Osteocyte (in vitro differentiated cells): ENCODE measurements around the gene TP53BP1. TPM values are rescaled to one million over a fixed set of nuclear protein-coding genes. Genes with fewer than 3 reads are reported as not detected.

ENCODE experiments used
- DNase-seq: peaks from one replicate; pipeline ENCODE4 v3.0.0; 2021; ENCODE audit warnings: mixed read lengths; ENCODE audit not compliant: unreplicated experiment; ENCODE audit errors: extremely low spot score
- H3K27ac Mint-ChIP-seq: one replicate; pipeline ENCODE4 v1.8.0; 2021; ENCODE audit warnings: mild to moderate bottlenecking, mixed read lengths; ENCODE audit not compliant: unreplicated experiment
- H3K27me3 Mint-ChIP-seq: one replicate; pipeline ENCODE4 v1.8.0; 2021; ENCODE audit warnings: mixed read lengths; ENCODE audit not compliant: unreplicated experiment
- H3K36me3 Mint-ChIP-seq: one replicate; pipeline ENCODE4 v1.8.0; 2021; ENCODE audit warnings: mixed read lengths; ENCODE audit not compliant: unreplicated experiment
- H3K4me1 Mint-ChIP-seq: one replicate; pipeline ENCODE4 v1.8.0; 2021; ENCODE audit warnings: mixed read lengths; ENCODE audit not compliant: unreplicated experiment
- H3K4me3 Mint-ChIP-seq: one replicate; pipeline ENCODE4 v1.8.0; 2021; ENCODE audit warnings: mild to moderate bottlenecking, moderate library complexity, mixed read lengths; ENCODE audit not compliant: unreplicated experiment
- H3K9me3 Mint-ChIP-seq: one replicate; pipeline ENCODE4 v1.8.0; 2021; ENCODE audit warnings: mixed read lengths; ENCODE audit not compliant: unreplicated experiment
- total RNA-seq: library from RNA; stranded (reverse); gene quantifications from 2 replicates; pipeline ENCODE4 v1.2.1, GENCODE V29; 2021
- TF ChIP-seq, protein P1 (sequence below): fragments of 200-600 bp; sonication (generic); IDR thresholded peaks from 2 replicates; pipeline ENCODE4 v1.5.0; 2021; ENCODE audit warnings: antibody characterized with exemption, mild to moderate bottlenecking, moderate library complexity

Gene TP53BP1
- total RNA-seq, 1 donor from 2014 or later, result 61.2 TPM

DNA sequence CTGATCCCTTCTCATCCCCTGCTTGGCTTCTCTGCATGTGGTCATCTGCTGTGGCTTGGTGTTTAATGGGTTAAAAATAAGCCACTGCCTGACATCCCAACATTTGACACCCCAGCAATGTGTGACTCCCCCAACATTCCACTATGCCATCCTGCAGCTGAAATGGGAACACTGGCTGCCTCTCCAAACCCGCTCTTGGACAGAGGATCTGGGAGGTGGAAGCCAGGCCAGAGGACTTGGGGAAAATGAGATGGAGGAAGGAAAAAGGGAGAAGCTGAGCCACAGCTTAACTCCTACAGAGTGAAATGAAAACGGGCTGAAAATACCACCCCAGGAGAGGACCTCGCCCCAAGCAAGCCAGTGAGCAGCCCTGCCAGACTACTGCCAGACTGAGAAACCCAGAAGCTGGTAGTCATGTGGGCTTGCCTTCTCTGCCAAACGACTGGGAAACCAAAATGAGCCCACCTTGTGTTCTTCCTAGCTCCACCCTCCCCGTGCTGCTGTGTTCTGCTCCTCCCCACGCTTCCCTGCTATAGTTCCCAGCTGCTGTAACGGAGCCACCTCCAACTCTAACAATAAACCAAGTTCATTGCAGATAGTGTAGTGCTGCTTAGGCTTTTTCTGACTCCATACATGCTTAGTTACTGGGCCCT is 38.2 kb upstream of the TP53BP1 start:
- Mint-ChIP-seq H3K4me3 (no peak overlapping the region), H3K9me3 (no peaks in the 10 kb centered on the region), H3K27ac (peak overlapping the region; percentile 38), H3K36me3 (peaks cover 6% of the 10 kb centered on the region), H3K27me3 (no peaks in the 10 kb centered on the region), H3K4me1 (peaks cover 12% of the 10 kb centered on the region)
- no peak for DNase-seq
- TF ChIP-seq, protein P1, sequence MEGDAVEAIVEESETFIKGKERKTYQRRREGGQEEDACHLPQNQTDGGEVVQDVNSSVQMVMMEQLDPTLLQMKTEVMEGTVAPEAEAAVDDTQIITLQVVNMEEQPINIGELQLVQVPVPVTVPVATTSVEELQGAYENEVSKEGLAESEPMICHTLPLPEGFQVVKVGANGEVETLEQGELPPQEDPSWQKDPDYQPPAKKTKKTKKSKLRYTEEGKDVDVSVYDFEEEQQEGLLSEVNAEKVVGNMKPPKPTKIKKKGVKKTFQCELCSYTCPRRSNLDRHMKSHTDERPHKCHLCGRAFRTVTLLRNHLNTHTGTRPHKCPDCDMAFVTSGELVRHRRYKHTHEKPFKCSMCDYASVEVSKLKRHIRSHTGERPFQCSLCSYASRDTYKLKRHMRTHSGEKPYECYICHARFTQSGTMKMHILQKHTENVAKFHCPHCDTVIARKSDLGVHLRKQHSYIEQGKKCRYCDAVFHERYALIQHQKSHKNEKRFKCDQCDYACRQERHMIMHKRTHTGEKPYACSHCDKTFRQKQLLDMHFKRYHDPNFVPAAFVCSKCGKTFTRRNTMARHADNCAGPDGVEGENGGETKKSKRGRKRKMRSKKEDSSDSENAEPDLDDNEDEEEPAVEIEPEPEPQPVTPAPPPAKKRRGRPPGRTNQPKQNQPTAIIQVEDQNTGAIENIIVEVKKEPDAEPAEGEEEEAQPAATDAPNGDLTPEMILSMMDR, result no peak

DNA sequence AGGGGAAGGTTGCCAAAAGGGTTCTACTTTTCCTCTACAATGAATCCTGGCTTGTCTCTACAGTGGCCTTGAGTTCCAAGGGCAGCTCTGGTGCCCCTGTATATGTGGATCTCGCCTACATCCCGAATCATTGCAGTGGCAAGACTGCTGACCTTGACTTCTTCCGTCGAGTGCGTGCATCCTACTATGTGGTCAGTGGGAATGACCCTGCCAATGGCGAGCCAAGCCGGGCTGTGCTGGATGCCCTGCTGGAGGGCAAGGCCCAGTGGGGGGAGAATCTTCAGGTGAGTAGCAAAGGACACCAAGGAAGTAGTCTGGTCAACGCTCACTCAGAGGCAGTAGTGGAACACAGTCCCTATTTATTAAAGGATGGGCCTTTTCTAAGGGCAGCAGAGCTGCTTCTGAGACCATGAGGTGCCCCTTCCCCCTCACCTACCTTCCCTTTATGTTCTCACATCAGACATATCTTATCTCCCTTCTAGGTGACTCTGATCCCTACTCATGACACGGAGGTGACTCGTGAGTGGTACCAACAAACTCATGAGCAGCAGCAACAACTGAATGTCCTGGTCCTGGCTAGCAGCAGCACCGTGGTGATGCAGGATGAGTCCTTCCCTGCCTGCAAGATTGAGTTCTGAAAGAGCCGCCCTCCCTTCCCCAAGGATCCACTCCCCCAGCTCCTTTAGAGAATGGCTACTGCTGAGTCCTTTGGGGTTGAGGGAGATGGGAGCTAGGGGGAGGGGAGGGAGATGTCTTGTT is 36.8 kb upstream of the TP53BP1 start:
- no peaks in the 10 kb centered on the region for H3K27me3 Mint-ChIP-seq
- no peak for DNase-seq
- no peaks in the 10 kb centered on the region for H3K9me3 Mint-ChIP-seq
- TF ChIP-seq, protein P1, result no peak
- H3K4me3 Mint-ChIP-seq, result no peak overlapping the region
- H3K27ac Mint-ChIP-seq, result peak overlapping the region; percentile 7
- peaks cover 7% of the 10 kb centered on the region for H3K36me3 Mint-ChIP-seq
- peaks cover 12% of the 10 kb centered on the region for H3K4me1 Mint-ChIP-seq

DNA sequence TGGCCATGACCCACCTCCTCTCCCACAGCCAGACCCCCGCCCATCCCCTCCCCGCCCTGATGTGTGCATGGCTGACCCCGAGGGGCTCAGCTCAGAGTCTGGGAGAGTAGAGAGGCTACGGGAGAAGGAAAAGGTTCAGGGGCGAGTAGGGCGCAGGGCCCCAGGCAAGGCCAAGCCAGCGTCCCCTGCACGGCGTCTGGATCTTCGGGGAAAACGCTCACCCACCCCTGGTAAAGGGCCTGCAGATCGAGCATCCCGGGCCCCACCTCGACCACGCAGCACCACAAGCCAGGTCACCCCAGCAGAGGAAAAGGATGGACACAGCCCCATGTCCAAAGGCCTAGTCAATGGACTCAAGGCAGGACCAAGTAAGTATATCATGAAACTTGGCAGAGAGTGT is 36.2 kb upstream of the TP53BP1 start:
- Mint-ChIP-seq H3K36me3 (peaks cover 8% of the 10 kb centered on the region), H3K4me1 (peaks cover 12% of the 10 kb centered on the region), H3K4me3 (no peak overlapping the region), H3K27me3 (no peaks in the 10 kb centered on the region), H3K9me3 (no peaks in the 10 kb centered on the region), H3K27ac (no peak overlapping the region)
- no peak for DNase-seq
- TF ChIP-seq, protein P1, result no peak

DNA sequence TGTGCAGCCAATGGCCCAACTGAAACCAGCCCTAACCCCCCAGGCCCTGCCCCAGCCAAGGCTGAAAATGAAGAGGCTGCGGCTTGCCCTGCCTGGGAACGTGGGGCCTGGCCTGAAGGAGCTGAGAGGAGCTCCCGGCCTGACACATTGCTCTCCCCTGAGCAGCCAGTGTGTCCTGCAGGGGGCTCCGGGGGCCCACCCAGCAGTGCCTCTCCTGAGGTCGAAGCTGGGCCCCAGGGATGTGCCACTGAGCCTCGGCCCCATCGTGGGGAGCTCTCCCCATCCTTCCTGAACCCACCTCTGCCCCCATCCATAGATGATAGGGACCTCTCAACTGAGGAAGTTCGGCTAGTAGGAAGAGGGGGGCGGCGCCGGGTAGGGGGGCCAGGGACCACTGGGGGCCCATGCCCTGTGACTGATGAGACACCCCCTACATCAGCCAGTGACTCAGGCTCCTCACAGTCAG is 35.6 kb upstream of the TP53BP1 start:
- H3K4me3 Mint-ChIP-seq, result no peak overlapping the region
- no peaks in the 10 kb centered on the region for H3K27me3 Mint-ChIP-seq
- no peak for DNase-seq
- TF ChIP-seq, protein P1, result no peak
- no peak overlapping the region for H3K27ac Mint-ChIP-seq
- H3K36me3 Mint-ChIP-seq, result peaks cover 14% of the 10 kb centered on the region
- H3K9me3 Mint-ChIP-seq, result no peaks in the 10 kb centered on the region
- H3K4me1 Mint-ChIP-seq, result peaks cover 12% of the 10 kb centered on the region

DNA sequence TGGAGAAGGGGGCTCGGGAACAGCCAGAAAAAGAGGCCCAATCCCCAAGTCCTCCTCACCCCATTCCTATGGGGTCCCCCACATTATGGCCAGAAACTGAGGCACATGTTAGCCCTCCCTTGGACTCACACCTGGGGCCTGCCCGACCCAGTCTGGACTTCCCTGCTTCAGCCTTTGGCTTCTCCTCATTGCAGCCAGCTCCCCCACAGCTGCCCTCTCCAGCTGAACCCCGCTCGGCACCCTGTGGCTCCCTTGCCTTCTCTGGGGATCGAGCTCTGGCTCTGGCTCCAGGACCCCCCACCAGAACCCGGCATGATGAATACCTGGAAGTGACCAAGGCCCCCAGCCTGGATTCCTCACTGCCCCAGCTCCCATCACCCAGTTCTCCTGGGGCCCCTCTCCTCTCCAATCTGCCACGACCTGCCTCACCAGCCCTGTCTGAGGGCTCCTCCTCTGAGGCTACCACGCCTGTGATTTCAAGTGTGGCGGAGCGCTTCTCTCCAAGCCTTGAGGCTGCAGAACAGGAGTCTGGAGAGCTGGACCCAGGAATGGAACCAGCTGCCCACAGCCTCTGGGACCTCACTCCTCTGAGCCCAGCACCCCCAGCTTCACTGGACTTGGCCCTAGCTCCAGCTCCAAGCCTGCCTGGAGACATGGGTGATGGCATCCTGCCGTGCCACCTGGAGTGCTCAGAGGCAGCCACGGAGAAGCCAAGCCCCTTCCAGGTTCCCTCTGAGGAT is 35.0 kb upstream of the TP53BP1 start:
- H3K4me1 Mint-ChIP-seq, result peaks cover 10% of the 10 kb centered on the region
- H3K27ac Mint-ChIP-seq, result no peak overlapping the region
- DNase-seq, result no peak
- TF ChIP-seq, protein P1, result no peak
- H3K27me3 Mint-ChIP-seq, result no peaks in the 10 kb centered on the region
- H3K36me3 Mint-ChIP-seq, result peaks cover 20% of the 10 kb centered on the region
- H3K4me3 Mint-ChIP-seq, result no peak overlapping the region
- H3K9me3 Mint-ChIP-seq, result peaks cover 5% of the 10 kb centered on the region
